Neural cell (in vitro differentiated cells): Measurements from ENCODE around the gene SH3TC1. TPM values are rescaled to one million over a fixed set of nuclear protein-coding genes. Genes with fewer than 3 reads are reported as not detected.

ENCODE experiments used
- H2AFZ ChIP-seq: fragments of 200-600, 300-800 bp; sonication (generic), shearing (Covaris generic); 2 replicates; pipeline ENCODE4 v1.6.0; 2014; ENCODE audit warnings: low read depth, mild to moderate bottlenecking, antibody characterized with exemption, low read length, moderate library complexity
- H3F3A ChIP-seq: fragments of 200-600 bp; shearing (Covaris generic); 2 replicates; pipeline ENCODE4 v1.6.1; 2016; ENCODE audit warnings: mild to moderate bottlenecking, moderate library complexity, mixed read lengths, antibody characterized with exemption, low read length; ENCODE audit not compliant: insufficient read depth, poor library complexity, severe bottlenecking
- H3K27ac ChIP-seq: fragments of 200-600, 300-800 bp; sonication (generic), shearing (Covaris generic); 2 replicates; pipeline ENCODE4 v1.5.1; 2014; ENCODE audit warnings: mild to moderate bottlenecking, low read length, moderate library complexity
- H3K27me3 ChIP-seq: fragments of 300-800, 200-600 bp; sonication (generic), shearing (Covaris generic); 2 replicates; pipeline ENCODE4 v1.6.0; 2014; ENCODE audit warnings: mild to moderate bottlenecking, low read depth, low read length, moderate library complexity; ENCODE audit not compliant: insufficient read depth
- H3K36me3 ChIP-seq: fragments of 300-800, 200-600 bp; sonication (generic), shearing (Covaris generic); 2 replicates; pipeline ENCODE4 v1.5.1; 2014; ENCODE audit warnings: mild to moderate bottlenecking, antibody characterized with exemption, low read length, moderate library complexity; ENCODE audit not compliant: insufficient read depth
- H3K4me2 ChIP-seq: fragments of 300-800, 200-600 bp; sonication (generic), shearing (Covaris generic); 2 replicates; pipeline ENCODE4 v1.6.0; 2014; ENCODE audit warnings: mild to moderate bottlenecking, low read length
- H3K4me3 ChIP-seq: fragments of 300-800, 200-600 bp; sonication (generic), shearing (Covaris generic); 2 replicates; pipeline ENCODE4 v1.5.1; 2014; ENCODE audit warnings: mild to moderate bottlenecking, low read length, moderate library complexity
- H3K79me2 ChIP-seq: fragments of 200-600 bp; shearing (Covaris generic); replicated peaks from 2 replicates; pipeline ENCODE4 v1.6.0; 2014; ENCODE audit warnings: mild to moderate bottlenecking, low read length, moderate library complexity; ENCODE audit not compliant: insufficient read depth
- H3K9ac ChIP-seq: fragments of 300-800, 200-600 bp; sonication (generic), shearing (Covaris generic); 2 replicates; pipeline ENCODE4 v1.6.1; 2016; ENCODE audit warnings: mild to moderate bottlenecking, low read length, mixed read lengths
- H3K9me2 ChIP-seq: fragments of 200-600 bp; shearing (Covaris generic); 2 replicates; pipeline ENCODE4 v1.6.1; 2016; ENCODE audit warnings: mild to moderate bottlenecking, low read length, mixed read lengths; ENCODE audit not compliant: insufficient read depth
- H3K9me3 ChIP-seq: fragments of 200-600, 300-800 bp; sonication (generic), shearing (Covaris generic); 2 replicates; pipeline ENCODE4 v1.6.1; 2016; ENCODE audit warnings: mild to moderate bottlenecking, mixed run types, low read length, moderate library complexity, mixed read lengths
- H4K20me1 ChIP-seq: fragments of 200-600 bp; shearing (Covaris generic); 2 replicates; pipeline ENCODE4 v1.6.1; 2016; ENCODE audit warnings: mild to moderate bottlenecking, mixed run types; ENCODE audit not compliant: insufficient read depth
- EP300 ChIP-seq: fragments of 450-650 bp; conservative IDR thresholded peaks from 2 replicates; pipeline ENCODE4 v1.6.1; 2014; ENCODE audit warnings: antibody characterized with exemption, mild to moderate bottlenecking, moderate library complexity; ENCODE audit not compliant: poor library complexity, severe bottlenecking
- EZH2 ChIP-seq: fragments of 200-600, 300-800 bp; shearing (Covaris generic), sonication (generic); IDR thresholded peaks from 2 replicates; pipeline ENCODE4 v1.6.1; 2014; ENCODE audit warnings: antibody characterized with exemption, low read length, borderline replicate concordance, mild to moderate bottlenecking; ENCODE audit not compliant: insufficient read depth, poor library complexity, severe bottlenecking
- MXI1 ChIP-seq: fragments of 450-650 bp; conservative IDR thresholded peaks from 2 replicates; pipeline ENCODE4 v1.6.1; 2014; ENCODE audit warnings: antibody characterized with exemption, mild to moderate bottlenecking; ENCODE audit not compliant: poor library complexity, severe bottlenecking
- POLR2AphosphoS5 ChIP-seq: IDR thresholded peaks from 2 replicates; pipeline ENCODE4 v1.6.1; 2012
- RAD21 ChIP-seq: fragments of 450-650 bp; conservative IDR thresholded peaks from 2 replicates; pipeline ENCODE4 v1.6.1; 2014; ENCODE audit warnings: antibody characterized with exemption, mild to moderate bottlenecking, moderate library complexity
- SMC3 ChIP-seq: fragments of 450-650 bp; conservative IDR thresholded peaks from 2 replicates; pipeline ENCODE4 v1.6.1; 2014; ENCODE audit warnings: antibody characterized with exemption, mild to moderate bottlenecking, moderate library complexity; ENCODE audit not compliant: poor library complexity
- TAF1 ChIP-seq: IDR thresholded peaks from 2 replicates; pipeline ENCODE4 v1.6.1; 2012; ENCODE audit warnings: low read depth
- polyA plus RNA-seq: library from polyadenylated mRNA; depleted of rRNA; stranded (reverse); fragments of >200 nt; gene quantifications from 2 replicates; pipeline ENCODE4 v1.2.3, GENCODE V29; 2014
- TF ChIP-seq, protein P1 (sequence below): fragments of 450-650 bp; IDR thresholded peaks from 2 replicates; pipeline ENCODE4 v1.5.1; 2014; ENCODE audit warnings: antibody characterized with exemption, mild to moderate bottlenecking, moderate library complexity; ENCODE audit not compliant: poor library complexity, severe bottlenecking
- TF ChIP-seq, protein P2 (sequence below): IDR thresholded peaks from 2 replicates; pipeline ENCODE4 v1.6.1; 2012; ENCODE audit warnings: borderline replicate concordance

SH3TC1 gene
- polyA plus RNA-seq, 1 donor from 2014 or later, result not detected

DNA sequence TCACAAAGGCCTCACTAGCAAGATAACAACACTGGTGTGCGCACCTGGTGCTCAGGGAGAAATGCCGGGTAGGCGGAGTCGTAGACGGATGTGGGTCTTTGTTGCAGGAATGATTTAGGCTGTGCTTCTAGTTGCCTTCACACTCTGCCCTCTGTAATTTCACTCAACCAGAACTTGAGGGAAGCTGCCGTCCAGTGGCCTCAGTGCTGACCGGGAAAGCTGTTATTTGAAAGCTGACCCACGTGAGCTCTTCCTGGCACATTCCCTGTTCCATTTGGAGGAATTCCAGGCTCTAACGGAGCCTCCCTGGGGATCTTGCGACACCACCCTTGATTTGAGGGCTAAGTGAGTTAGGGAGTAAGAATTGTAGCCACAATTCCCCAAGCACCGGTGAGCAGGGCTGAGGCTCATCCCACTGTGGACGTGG lies 15.9 kb downstream of the SH3TC1 start:
- Histone ChIP-seq H4K20me1 (no peaks in the 10 kb centered on the region), H3K9me2 (no peaks in the 10 kb centered on the region), H3K36me3 (no peaks in the 10 kb centered on the region), H3K27ac (no peak overlapping the region), H3K4me2 (no peak overlapping the region), H3F3A (no peaks in the 10 kb centered on the region), H3K4me3 (no peak overlapping the region), H3K79me2 (no peaks in the 10 kb centered on the region), H3K9ac (no peak overlapping the region), H3K27me3 (no peaks in the 10 kb centered on the region), H2AFZ (no peak overlapping the region), H3K9me3 (no peaks in the 10 kb centered on the region)
- TF ChIP-seq EP300 (no peak), TAF1 (no peak), MXI1 (no peak), RAD21 (no peak), SMC3 (no peak), EZH2 (no peak), POLR2AphosphoS5 (no peak)
- TF ChIP-seq, protein P1, sequence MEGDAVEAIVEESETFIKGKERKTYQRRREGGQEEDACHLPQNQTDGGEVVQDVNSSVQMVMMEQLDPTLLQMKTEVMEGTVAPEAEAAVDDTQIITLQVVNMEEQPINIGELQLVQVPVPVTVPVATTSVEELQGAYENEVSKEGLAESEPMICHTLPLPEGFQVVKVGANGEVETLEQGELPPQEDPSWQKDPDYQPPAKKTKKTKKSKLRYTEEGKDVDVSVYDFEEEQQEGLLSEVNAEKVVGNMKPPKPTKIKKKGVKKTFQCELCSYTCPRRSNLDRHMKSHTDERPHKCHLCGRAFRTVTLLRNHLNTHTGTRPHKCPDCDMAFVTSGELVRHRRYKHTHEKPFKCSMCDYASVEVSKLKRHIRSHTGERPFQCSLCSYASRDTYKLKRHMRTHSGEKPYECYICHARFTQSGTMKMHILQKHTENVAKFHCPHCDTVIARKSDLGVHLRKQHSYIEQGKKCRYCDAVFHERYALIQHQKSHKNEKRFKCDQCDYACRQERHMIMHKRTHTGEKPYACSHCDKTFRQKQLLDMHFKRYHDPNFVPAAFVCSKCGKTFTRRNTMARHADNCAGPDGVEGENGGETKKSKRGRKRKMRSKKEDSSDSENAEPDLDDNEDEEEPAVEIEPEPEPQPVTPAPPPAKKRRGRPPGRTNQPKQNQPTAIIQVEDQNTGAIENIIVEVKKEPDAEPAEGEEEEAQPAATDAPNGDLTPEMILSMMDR, result no peak
- TF ChIP-seq, protein P2, sequence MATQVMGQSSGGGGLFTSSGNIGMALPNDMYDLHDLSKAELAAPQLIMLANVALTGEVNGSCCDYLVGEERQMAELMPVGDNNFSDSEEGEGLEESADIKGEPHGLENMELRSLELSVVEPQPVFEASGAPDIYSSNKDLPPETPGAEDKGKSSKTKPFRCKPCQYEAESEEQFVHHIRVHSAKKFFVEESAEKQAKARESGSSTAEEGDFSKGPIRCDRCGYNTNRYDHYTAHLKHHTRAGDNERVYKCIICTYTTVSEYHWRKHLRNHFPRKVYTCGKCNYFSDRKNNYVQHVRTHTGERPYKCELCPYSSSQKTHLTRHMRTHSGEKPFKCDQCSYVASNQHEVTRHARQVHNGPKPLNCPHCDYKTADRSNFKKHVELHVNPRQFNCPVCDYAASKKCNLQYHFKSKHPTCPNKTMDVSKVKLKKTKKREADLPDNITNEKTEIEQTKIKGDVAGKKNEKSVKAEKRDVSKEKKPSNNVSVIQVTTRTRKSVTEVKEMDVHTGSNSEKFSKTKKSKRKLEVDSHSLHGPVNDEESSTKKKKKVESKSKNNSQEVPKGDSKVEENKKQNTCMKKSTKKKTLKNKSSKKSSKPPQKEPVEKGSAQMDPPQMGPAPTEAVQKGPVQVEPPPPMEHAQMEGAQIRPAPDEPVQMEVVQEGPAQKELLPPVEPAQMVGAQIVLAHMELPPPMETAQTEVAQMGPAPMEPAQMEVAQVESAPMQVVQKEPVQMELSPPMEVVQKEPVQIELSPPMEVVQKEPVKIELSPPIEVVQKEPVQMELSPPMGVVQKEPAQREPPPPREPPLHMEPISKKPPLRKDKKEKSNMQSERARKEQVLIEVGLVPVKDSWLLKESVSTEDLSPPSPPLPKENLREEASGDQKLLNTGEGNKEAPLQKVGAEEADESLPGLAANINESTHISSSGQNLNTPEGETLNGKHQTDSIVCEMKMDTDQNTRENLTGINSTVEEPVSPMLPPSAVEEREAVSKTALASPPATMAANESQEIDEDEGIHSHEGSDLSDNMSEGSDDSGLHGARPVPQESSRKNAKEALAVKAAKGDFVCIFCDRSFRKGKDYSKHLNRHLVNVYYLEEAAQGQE, result no peak

DNA sequence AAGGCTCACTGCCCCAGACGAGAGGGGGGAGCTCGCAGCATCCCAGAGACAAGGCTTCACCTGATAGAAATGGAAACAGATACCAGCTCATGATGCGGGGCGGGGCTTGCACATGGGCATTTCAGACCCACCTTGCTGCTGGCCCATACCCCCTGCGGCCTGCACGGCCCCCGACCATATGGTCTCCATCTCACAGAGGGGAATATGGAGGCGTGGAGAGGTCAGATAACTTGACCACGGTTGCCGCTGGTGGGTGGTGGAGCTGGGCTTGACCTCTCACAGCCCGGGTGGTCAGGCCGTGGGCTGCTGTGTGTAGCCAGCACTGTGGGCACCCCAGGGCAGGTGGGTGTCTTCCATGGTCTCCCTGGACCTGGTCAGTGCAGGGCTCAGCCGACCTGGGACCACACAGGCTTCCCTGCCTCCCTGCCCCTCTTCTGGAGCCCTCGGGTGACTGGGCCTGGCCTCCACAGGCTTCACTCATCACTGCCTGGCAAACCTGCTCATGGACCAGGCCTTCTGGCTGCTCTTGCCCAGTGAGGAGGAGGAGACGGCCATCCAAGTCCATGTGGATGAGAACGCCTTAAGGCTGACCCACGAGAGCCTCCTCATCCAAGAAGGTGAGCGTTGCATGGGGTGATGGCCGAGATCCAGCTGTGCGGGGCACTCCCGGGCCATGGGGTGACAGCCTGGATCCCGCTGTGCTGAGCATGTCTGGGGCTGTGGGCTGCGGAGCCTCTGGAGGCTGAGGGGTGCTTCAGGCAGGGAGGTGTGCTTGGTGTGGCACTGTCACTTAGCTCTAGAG lies 16.8 kb downstream of the SH3TC1 start:
- Histone ChIP-seq H3K9me2 (no peaks in the 10 kb centered on the region), H3K9ac (no peak overlapping the region), H4K20me1 (no peaks in the 10 kb centered on the region), H3K27ac (no peak overlapping the region), H2AFZ (no peak overlapping the region), H3K36me3 (no peaks in the 10 kb centered on the region), H3K4me3 (no peak overlapping the region), H3K4me2 (no peak overlapping the region), H3K79me2 (no peaks in the 10 kb centered on the region), H3F3A (no peaks in the 10 kb centered on the region), H3K27me3 (no peaks in the 10 kb centered on the region), H3K9me3 (no peaks in the 10 kb centered on the region)
- TF ChIP-seq, protein P1, result no peak
- no peak for TF ChIP-seq POLR2AphosphoS5
- no peak for TF ChIP-seq RAD21
- no peak for TF ChIP-seq SMC3
- no peak for TF ChIP-seq MXI1
- no peak for TF ChIP-seq EZH2
- TF ChIP-seq EP300, result no peak
- TF ChIP-seq TAF1, result no peak
- TF ChIP-seq, protein P2, result no peak
